ENCODE results near the gene WIPI1.

- TF ChIP-seq CTCF (IDR thresholded peaks at IDR 0.05) (no peak), JUN (CRISPR knock-in tag; IDR thresholded peaks at IDR 0.05) (no peak), MAX (CRISPR knock-in tag; IDR thresholded peaks at IDR 0.05) (no peak), ATF3 (CRISPR knock-in tag; conservative IDR thresholded peaks at IDR 0.05) (no peak), ETV6 (CRISPR knock-in tag; IDR thresholded peaks at IDR 0.05) (no peak), USF1 (CRISPR knock-in tag; IDR thresholded peaks at IDR 0.05) (no peak), ATF6 (CRISPR knock-in tag; IDR thresholded peaks at IDR 0.05) (no peak), ZBTB43 (CRISPR knock-in tag; IDR thresholded peaks at IDR 0.05) (no peak), NFE2L1 (CRISPR knock-in tag; IDR thresholded peaks at IDR 0.05) (no peak), TEAD4 (CRISPR knock-in tag; IDR thresholded peaks at IDR 0.05) (no peak), SP1 (CRISPR knock-in tag; conservative IDR thresholded peaks at IDR 0.05) (no peak), NR3C1 (CRISPR knock-in tag; conservative IDR thresholded peaks at IDR 0.05; ENCODE audit: low read depth) (no peak), TP53 (CRISPR knock-in tag; IDR thresholded peaks at IDR 0.05) (no peak), ERG (CRISPR knock-in tag; IDR thresholded peaks at IDR 0.05) (no peak)
Observed at GRCh38 chr17:68433911-68434508, 23.3 kb downstream of the WIPI1 start.

All from WTC11 (cell line).